Fibroblast of the aortic adventitia (primary cell): ENCODE results near the gene SLC39A7. TPM values are rescaled to one million over a fixed set of nuclear protein-coding genes. Genes with fewer than 3 reads are reported as not detected.

Experiments used
- DNase-seq: peaks from one replicate; pipeline ENCODE4 v3.0.0-alpha.2; 2010; ENCODE audit warnings: low read depth
- H3K4me3 ChIP-seq: 2 replicates; pipeline ENCODE4 v1.5.1; 2011; ENCODE audit warnings: low read depth, mild to moderate bottlenecking, control low read depth, low read length, moderate library complexity
- CTCF ChIP-seq: IDR thresholded peaks from 2 replicates; pipeline ENCODE4 v1.5.1; 2011; ENCODE audit warnings: mild to moderate bottlenecking, low read length, control low read depth, inconsistent platforms; ENCODE audit not compliant: insufficient read depth
- total RNA-seq: library from RNA; depleted of rRNA; stranded (reverse); fragments of >200 nt; gene quantifications from 2 replicates; pipeline ENCODE4 v1.2.3, GENCODE V29; 2012; ENCODE audit warnings: low replicate concordance

SLC39A7 gene
- total RNA-seq, 1 donor = 71.3 TPM

- TF ChIP-seq CTCF = no peak
- no peak overlapping the region for H3K4me3 ChIP-seq
- DNase-seq = no peak
Measured at GRCh38 chr6:33174784-33175183, 25.9 kb upstream of the SLC39A7 start.

GRCh38 chr6:33175436-33176069 lies 25.1 kb upstream of the SLC39A7 start:
- H3K4me3 ChIP-seq = no peak overlapping the region
- no peak for DNase-seq
- TF ChIP-seq CTCF = no peak

- no peak for DNase-seq
- no peak overlapping the region for H3K4me3 ChIP-seq
- no peak for TF ChIP-seq CTCF
Measured at GRCh38 chr6:33176906-33177305, 23.8 kb upstream of the SLC39A7 start.

GRCh38 chr6:33177552-33178446 lies 22.9 kb upstream of the SLC39A7 start:
- TF ChIP-seq CTCF = no peak
- DNase-seq = no peak
- H3K4me3 ChIP-seq = no peak overlapping the region

GRCh38 chr6:33178755-33179475 lies 21.8 kb upstream of the SLC39A7 start:
- no peak overlapping the region for H3K4me3 ChIP-seq
- DNase-seq = no peak
- TF ChIP-seq CTCF = no peak

GRCh38 chr6:33181141-33181540 lies 19.5 kb upstream of the SLC39A7 start:
- H3K4me3 ChIP-seq = no peak overlapping the region
- DNase-seq = no peak
- TF ChIP-seq CTCF = no peak
